ENCODE results near the gene SS18L1.

GRCh38 chr20:62219992-62220665, 76.6 kb downstream of the SS18L1 start, which contains the start of gene HRH3:
- no peak for TF ChIP-seq CTCF (IDR thresholded peaks at IDR 0.05; ENCODE audit: poor library complexity)
- no peak for TF ChIP-seq EZH2 (IDR thresholded peaks at IDR 0.05; ENCODE audit: borderline replicate concordance)
- no peak for TF ChIP-seq EZH2phosphoT487 (IDR thresholded peaks at IDR 0.05; ENCODE audit: low read depth, severe bottlenecking, unreplicated experiment)
